SK-N-MC (cell line): ENCODE data around the gene GSTT2B.

ENCODE experiments used
- EZH2 ChIP-seq: fragments of 200-600 bp; sonication (generic); IDR thresholded peaks from one replicate; pipeline ENCODE4 v1.6.1; 2017; ENCODE audit warnings: antibody characterized with exemption
- FOXP2 ChIP-seq: optimal IDR thresholded peaks from 2 replicates; pipeline ENCODE3; 2011; ENCODE audit warnings: mild to moderate bottlenecking, moderate library complexity; ENCODE audit not compliant: insufficient read depth; ENCODE audit errors: extremely low read length, control extremely low read depth
- POLR2AphosphoS5 ChIP-seq: IDR thresholded peaks from 2 replicates; pipeline ENCODE4 v1.6.1; 2012; ENCODE audit warnings: mild to moderate bottlenecking, low read depth, low read length, borderline replicate concordance

GRCh38 chr22:23913661-23914353, 47.2 kb downstream of the GSTT2B start:
- TF ChIP-seq POLR2AphosphoS5 (peak; percentile 97), EZH2 (no peak), FOXP2 (no peak)
